K562 (cell line): ENCODE data around the gene ZNF562. TPM values are rescaled to one million over a fixed set of nuclear protein-coding genes. Genes with fewer than 3 reads are reported as not detected.

ENCODE experiments used
- ATAC-seq: fragments of 200-7000 bp; cut with Tn5 transposase; 3 replicates; pipeline ENCODE4 v1.9.1; 2020; ENCODE audit warnings: moderate library complexity
- BruUV-seq: library from RNA; stranded (reverse); fragments of 400-500 nt; replicated peaks from 2 replicates; lab custom pipeline; 2021; lab: Mats Ljungman, UMichigan
- CTCF ChIA-PET: fragments of 300-600 bp; formaldehyde crosslinking; extraction: SDS; loops from one replicate; lab custom pipeline; 2021; ENCODE audit warnings: low intra/inter-chr PET ratio; lab: Yijun Ruan, JAX
- POLR2A ChIA-PET: fragments of 300-600, 350-650 bp; sonication (Branson Sonifier 250); formaldehyde crosslinking; extraction: SDS; loops from one replicate; lab custom pipeline; 2021; ENCODE audit warnings: antibody characterized with exemption, inconsistent platforms; lab: Yijun Ruan, JAX
- DNase-seq, 4 experiments: peaks; one replicate each; pipeline versions ENCODE4 v3.0.0 to v3.0.0-alpha.2; 2011 to 2018; ENCODE audit warnings: low spot score in 3 of 4, mixed read lengths in 3 of 4; ENCODE audit errors: extremely low read depth in 1 of 4
- FAIRE-seq: peaks from 2 replicates; lab custom pipeline; 2011; peaks lifted over from hg19 to GRCh38; lab: Jason Lieb, UNC
- H2AFZ ChIP-seq: 2 replicates; pipeline ENCODE4 v1.6.0; 2011; ENCODE audit warnings: low read depth, low read length, control low read depth, inconsistent platforms
- H3K27ac ChIP-seq: fragments of 200-600 bp; 3 replicates; pipeline ENCODE4 v1.8.0; 2011; ENCODE audit warnings: low read depth, mild to moderate bottlenecking, control low read depth, inconsistent platforms, low read length, moderate library complexity, mixed read lengths; ENCODE audit errors: extremely low read depth
- H3K27me3 ChIP-seq, 2 experiments: fragments of 300-600 bp in 1 of 2; 2 replicates in 1 of 2; 3 replicates in 1 of 2; pipeline versions ENCODE4 v1.6.0 to v1.8.0; 2011; ENCODE audit warnings: inconsistent platforms in 2 of 2, low read length in 2 of 2, mild to moderate bottlenecking in 1 of 2, mixed read lengths in 1 of 2, moderate library complexity in 1 of 2; ENCODE audit not compliant: control insufficient read depth in 2 of 2, insufficient read depth in 2 of 2
- H3K36me3 ChIP-seq: fragments of 300-600 bp; 3 replicates; pipeline ENCODE4 v1.8.0; 2011; ENCODE audit warnings: mild to moderate bottlenecking, low read length, inconsistent platforms; ENCODE audit not compliant: control insufficient read depth, insufficient read depth
- H3K4me1 ChIP-seq, 2 experiments: fragments of 200-600 bp in 1 of 2; replicated peaks in 1 of 2; 2 replicates in 1 of 2; 3 replicates in 1 of 2; pipeline versions ENCODE4 v1.5.1 to v1.8.0; 2011; ENCODE audit warnings: inconsistent platforms in 2 of 2, low read length in 2 of 2, mild to moderate bottlenecking in 1 of 2, mixed read lengths in 1 of 2, moderate library complexity in 1 of 2; ENCODE audit not compliant: control insufficient read depth in 2 of 2, insufficient read depth in 2 of 2
- H3K4me2 ChIP-seq: 2 replicates; pipeline ENCODE4 v1.6.1; 2011; ENCODE audit warnings: low read length, control low read depth, inconsistent platforms, mixed read lengths; ENCODE audit not compliant: insufficient read depth
- H3K4me3 ChIP-seq: fragments of 200-600 bp; sonication (generic), shearing (Covaris generic); 2 replicates; pipeline ENCODE4 v1.5.1; 2016; ENCODE audit warnings: control low read depth, inconsistent platforms
- H3K79me2 ChIP-seq: fragments of 200-600 bp; 3 replicates; pipeline ENCODE4 v1.8.0; 2011; ENCODE audit warnings: low read length, inconsistent platforms; ENCODE audit not compliant: control insufficient read depth, insufficient read depth
- H3K9ac ChIP-seq, 2 experiments: 2 replicates each; pipeline versions ENCODE4 v1.6.0 to v1.6.1; 2011; ENCODE audit warnings: low read depth in 2 of 2, low read length in 2 of 2, control low read depth in 1 of 2, inconsistent platforms in 1 of 2, mild to moderate bottlenecking in 1 of 2, mixed read lengths in 1 of 2; ENCODE audit not compliant: insufficient read depth in 1 of 2
- H3K9me1 ChIP-seq: one replicate; pipeline ENCODE4 v1.6.0; 2011; ENCODE audit warnings: inconsistent platforms, mild to moderate bottlenecking, low read length, moderate library complexity; ENCODE audit not compliant: control insufficient read depth, insufficient read depth
- H3K9me3 ChIP-seq: replicated peaks from 2 replicates; pipeline ENCODE4 v1.5.1; 2011; ENCODE audit warnings: low read depth, low read length, inconsistent platforms; ENCODE audit not compliant: control insufficient read depth, insufficient read depth
- H4K20me1 ChIP-seq: replicated peaks from 2 replicates; pipeline ENCODE4 v1.6.1; 2011; ENCODE audit warnings: low read length, inconsistent platforms, mixed read lengths; ENCODE audit not compliant: control insufficient read depth, insufficient read depth
- ARNT ChIP-seq, 2 experiments: fragments of 450-650 bp; IDR thresholded peaks; 2 replicates each; pipeline ENCODE4 v1.6.1; 2016; ENCODE audit warnings: mild to moderate bottlenecking in 1 of 2
- CREB5 ChIP-seq: fragments of 250-450 bp; sonication (Bioruptor Pico); IDR thresholded peaks from 2 replicates; pipeline ENCODE4 v1.5.0; 2020; ENCODE audit warnings: mild to moderate bottlenecking
- DNMT1 ChIP-seq: fragments of 450-650 bp; IDR thresholded peaks from 2 replicates; pipeline ENCODE4 v1.6.1; 2016; ENCODE audit warnings: antibody characterized with exemption, mild to moderate bottlenecking
- E2F6 ChIP-seq, 2 experiments: IDR thresholded peaks; 2 replicates each; pipeline ENCODE4 v1.6.1; 2011; ENCODE audit warnings: borderline replicate concordance in 1 of 2, control low read depth in 1 of 2, low read depth in 1 of 2, low read length in 1 of 2, mild to moderate bottlenecking in 1 of 2, mixed read lengths in 1 of 2, moderate library complexity in 1 of 2; ENCODE audit not compliant: insufficient read depth in 1 of 2, insufficient read length in 1 of 2, poor library complexity in 1 of 2, severe bottlenecking in 1 of 2; ENCODE audit errors: extremely low read depth in 1 of 2
- HNRNPK ChIP-seq: fragments of 200-400 bp; formaldehyde crosslinking; IDR thresholded peaks from one replicate; pipeline ENCODE4 v1.6.1; 2018; ENCODE audit warnings: mild to moderate bottlenecking, low read depth, low read length; ENCODE audit not compliant: poor library complexity, severe bottlenecking
- KLF13 ChIP-seq: fragments of 450-650 bp; IDR thresholded peaks from 2 replicates; pipeline ENCODE4 v1.6.1; 2016; ENCODE audit warnings: missing genetic modification characterization, low read depth, mild to moderate bottlenecking, missing compliant biosample characterization, moderate library complexity, borderline replicate concordance
- NCOA6 ChIP-seq: fragments of 450-650 bp; IDR thresholded peaks from 2 replicates; pipeline ENCODE4 v1.6.1; 2017; ENCODE audit warnings: mild to moderate bottlenecking
- SAFB2 ChIP-seq: fragments of 200-400 bp; formaldehyde crosslinking; IDR thresholded peaks from 2 replicates; pipeline ENCODE4 v1.6.1; 2018; ENCODE audit warnings: borderline replicate concordance, low read length, low read depth, moderate library complexity; ENCODE audit not compliant: severe bottlenecking
- TCF7L2 ChIP-seq: fragments of 150-350 bp; IDR thresholded peaks from 2 replicates; pipeline ENCODE4 v1.6.1; 2016; ENCODE audit warnings: low read depth, mild to moderate bottlenecking, low read length, moderate library complexity
- ZNF212 ChIP-seq: fragments of 450-650 bp; formaldehyde crosslinking; IDR thresholded peaks from 2 replicates; pipeline ENCODE4 v1.4.0; 2020; ENCODE audit warnings: mild to moderate bottlenecking
- ZNF324 ChIP-seq: fragments of 250-450 bp; sonication (Bioruptor Pico); IDR thresholded peaks from 2 replicates; pipeline ENCODE4 v1.4.0; 2020; ENCODE audit warnings: mild to moderate bottlenecking
- ZNF75A ChIP-seq: fragments of 450-650 bp; formaldehyde crosslinking; IDR thresholded peaks from 2 replicates; pipeline ENCODE4 v1.4.0; 2020; ENCODE audit warnings: mild to moderate bottlenecking
- WGBS: fragments of 100-300 bp; shearing (Covaris generic); methylation state at CpG from one replicate; pipeline ENCODE4 v1.1.6; 2016; ENCODE audit warnings: low coverage, mixed read lengths; ENCODE audit not compliant: insufficient coverage; ENCODE audit errors: missing lambda C conversion rate; 5-methylcytosine and 5-hydroxymethylcytosine counted together
- in situ Hi-C: fragments of 300-500 bp; cut with MboI; formaldehyde crosslinking; loops from 4 replicates; pipeline ENCODE4 v1.15.0; 2018; ENCODE audit warnings: inconsistent platforms, mixed read lengths
- intact Hi-C: fragments of 100-400 bp; cut with micrococcal nuclease; formaldehyde crosslinking; loops from 2 replicates; pipeline ENCODE4 v1.14.2; 2022
- polyA plus RNA-seq, 8 experiments: library from polyadenylated mRNA; depleted of rRNA in 4 of 8; stranded (reverse) in 5 of 8; unstranded in 3 of 8; fragments of >200 nt; fragmentation: Nextera tagmentation in 2 of 8; fragmentation: Illumina TruSeq in 1 of 8; extraction: Ambion mirVana in 2 of 8; extraction: Trizol in 1 of 8; gene quantifications; 2 replicates each; pipeline versions ENCODE4 v1.2.1 to v1.2.3, GENCODE V29; 2011 to 2014; ENCODE audit warnings: inconsistent platforms in 1 of 8, missing spikeins in 1 of 8
- total RNA-seq, 7 experiments: library from RNA; depleted of rRNA in 6 of 7; stranded (reverse); fragments of >200 nt in 6 of 7; fragmentation: Illumina TruSeq in 2 of 7; extraction: Trizol in 2 of 7; gene quantifications; 2 replicates each; pipeline versions ENCODE4 v1.2.1 to v1.2.3, GENCODE V29; 2011 to 2021; ENCODE audit warnings: low replicate concordance in 1 of 7

ZNF562 gene
- total and polyA plus RNA-seq, 9 of the 15 experiments (the other 6 are each of a cell fraction or from before 2014, with no cell fraction given): 11.8 to 46.9 (median 20.8) TPM

- Histone ChIP-seq H3K27me3 (no peaks in the 10 kb centered on the region), H3K27ac (no peak overlapping the region), H2AFZ (no peak overlapping the region), H3K9ac (no peak overlapping the region), H4K20me1 (no peaks in the 10 kb centered on the region), H3K79me2 (no peaks in the 10 kb centered on the region), H3K9me3 (no peaks in the 10 kb centered on the region), H3K4me3 (no peak overlapping the region), H3K9me1 (no peaks in the 10 kb centered on the region), H3K4me1 (peaks cover 0 to 14% of the 10 kb centered on the region in 2 experiments; a peak in 3 of 5 replicates), H3K4me2 (no peak overlapping the region), H3K36me3 (no peaks in the 10 kb centered on the region)
- POLR2A ChIA-PET: interaction anchor here (1.6 kb wide), 1 partner anchor 15 kb away, joined by 4 read pairs; no protein-coding TSS in a partner anchor
- DNase-seq (no peak), FAIRE-seq (no peak), ATAC-seq (no peak)
- BruUV-seq: no TSS peak
- in situ Hi-C loops: no loop called here
- intact Hi-C loops: no loop called here
- CTCF ChIA-PET: no interaction called here
- WGBS: 9% methylated on average over 4 of the region's 4 CpGs
- peak; percentile 71; the same call in 1 of the 2 replicates for TF ChIP-seq ZNF75A (CRISPR knock-in tag)
- TF ChIP-seq KLF13 (tag): no peak
These were observed 49.3 kb upstream of the ZNF562 start for GRCh38 chr19:9724157-9724556.

- peak overlapping the region; percentile 80 for H2AFZ ChIP-seq
- FAIRE-seq: no peak
- H3K9me1 ChIP-seq: no peaks in the 10 kb centered on the region
- H3K9me3 ChIP-seq: no peaks in the 10 kb centered on the region
- no peak overlapping the region for H3K4me2 ChIP-seq
- H4K20me1 ChIP-seq: no peaks in the 10 kb centered on the region
- H3K9ac ChIP-seq: no peak overlapping the region
- intact Hi-C loops (no loop called here), in situ Hi-C loops (no loop called here)
- no peak overlapping the region for H3K27ac ChIP-seq
- ATAC-seq: no peak
- no TSS peak for BruUV-seq
- CTCF ChIA-PET: no interaction called here
- no peaks in the 10 kb centered on the region for H3K79me2 ChIP-seq
- POLR2A ChIA-PET: interaction anchor here (2.6 kb wide), 1 partner anchor 9 kb away, joined by 13 read pairs; no protein-coding TSS in a partner anchor
- no peaks in the 10 kb centered on the region; a peak in 1 of 5 replicates for H3K4me1 ChIP-seq
- no peak for DNase-seq
- no peaks in the 10 kb centered on the region for H3K36me3 ChIP-seq
- H3K27me3 ChIP-seq: no peaks in the 10 kb centered on the region
- no peak overlapping the region for H3K4me3 ChIP-seq
- WGBS: 20% methylated on average over 6 of the region's 6 CpGs
- TF ChIP-seq ARNT (IDR thresholded peaks at IDR 0.05) (no peak), SAFB2 (no peak), DNMT1 (no peak), CREB5 (no peak), TCF7L2 (no peak), NCOA6 (no peak), ZNF212 (no peak), E2F6 (IDR thresholded peaks at IDR 0.05; ENCODE audit: borderline replicate concordance in 1 of 2, extremely low read depth in 1 of 2, insufficient read depth in 1 of 2, insufficient read length in 1 of 2, low read depth in 1 of 2, low read length in 1 of 2, poor library complexity in 1 of 2, severe bottlenecking in 1 of 2) (no peak), HNRNPK (no peak), ZNF324 (CRISPR knock-in tag) (no peak)
These were observed 47.0 kb upstream of the ZNF562 start for GRCh38 chr19:9721861-9722260.
